Umbilical cord (tissue), 2 donors: ENCODE data around the gene FUT6. TPM values are rescaled to one million over a fixed set of nuclear protein-coding genes. Genes with fewer than 3 reads are reported as not detected.
"Not testable (repeated sequence)": the region's sequence is repeated elsewhere in the genome, so short reads cannot be mapped to it uniquely, and the experiment has no call there.

ENCODE experiments used
- DNase-seq: peaks from one replicate; pipeline ENCODE4 v3.0.0-alpha.2; 2015; ENCODE audit warnings: low spot score
- total RNA-seq: library from RNA; depleted of rRNA; stranded (reverse); fragments of >200 nt; gene quantifications from one replicate; pipeline ENCODE4 v1.2.3, GENCODE V29; 2014; ENCODE audit warnings: low replicate concordance; ENCODE audit not compliant: insufficient read depth

Gene FUT6
- 1.7 TPM for total RNA-seq

GRCh38 chr19:5839065-5840017 lies at the start of gene FUT6:
TSS of gene FUT6 (minus strand) at chr19:5839702. CDS start at chr19:5832567, 7,135 bp downstream.
- DNase-seq, result no peak

- not testable (repeated sequence) for DNase-seq
These were observed 44.7 kb upstream of the FUT6 start for GRCh38 chr19:5884065-5884811.

- not testable (repeated sequence) for DNase-seq
These were observed 43.8 kb upstream of the FUT6 start for GRCh38 chr19:5883157-5883873.

- DNase-seq, result no peak
These were observed 43.0 kb upstream of the FUT6 start for GRCh38 chr19:5882421-5882968.

- no peak for DNase-seq
These were observed 42.2 kb upstream of the FUT6 start for GRCh38 chr19:5881543-5882299.

GRCh38 chr19:5880604-5881078 lies 41.1 kb upstream of the FUT6 start:
- peak; percentile 79 for DNase-seq

- no peak for DNase-seq
These were observed 40.7 kb upstream of the FUT6 start for GRCh38 chr19:5880196-5880595.

GRCh38 chr19:5877882-5878281 lies 38.4 kb upstream of the FUT6 start:
- no peak for DNase-seq

GRCh38 chr19:5877427-5877826 lies 37.9 kb upstream of the FUT6 start:
- DNase-seq, result no peak

GRCh38 chr19:5874496-5874895 lies 35.0 kb upstream of the FUT6 start:
- not testable (repeated sequence) for DNase-seq

GRCh38 chr19:5873617-5874199 lies 34.2 kb upstream of the FUT6 start:
- no peak for DNase-seq

GRCh38 chr19:5870986-5871394 lies 31.5 kb upstream of the FUT6 start:
- no peak for DNase-seq

- DNase-seq, result no peak
These were observed 28.0 kb upstream of the FUT6 start for GRCh38 chr19:5867201-5868136.

GRCh38 chr19:5865772-5866171 lies 26.3 kb upstream of the FUT6 start:
- no peak for DNase-seq

GRCh38 chr19:5864725-5865486 lies 25.4 kb upstream of the FUT6 start:
- no peak for DNase-seq

- no peak for DNase-seq
These were observed 24.7 kb upstream of the FUT6 start for GRCh38 chr19:5864013-5864720.

- DNase-seq, result no peak
These were observed 23.6 kb upstream of the FUT6 start for GRCh38 chr19:5863030-5863665.
